Stimulated activated CD4-positive, alpha-beta T cell treated with anti-CD3 and anti-CD28 coated beads, Interleukin-4, amount 100 ng/mL, for 4 hours (primary cell): ENCODE results near the gene IQCE.
"Not testable (repeated sequence)": the region's sequence is repeated elsewhere in the genome, so short reads cannot be mapped to it uniquely, and the experiment has no call there.

Source experiments
- DNase-seq, 2 experiments: peaks; one replicate each; pipeline ENCODE4 v3.0.0-alpha.2; 2020

Gene IQCE

GRCh38 chr7:2532816-2533215, 26.0 kb upstream of the IQCE start:
- DNase-seq = not testable (repeated sequence)

GRCh38 chr7:2533566-2533965, 25.2 kb upstream of the IQCE start:
- not testable (repeated sequence) for DNase-seq

GRCh38 chr7:2534214-2534613, 24.6 kb upstream of the IQCE start:
- DNase-seq = not testable (repeated sequence)

GRCh38 chr7:2535872-2536627, 22.7 kb upstream of the IQCE start:
- DNase-seq = not testable (repeated sequence)

DNA sequence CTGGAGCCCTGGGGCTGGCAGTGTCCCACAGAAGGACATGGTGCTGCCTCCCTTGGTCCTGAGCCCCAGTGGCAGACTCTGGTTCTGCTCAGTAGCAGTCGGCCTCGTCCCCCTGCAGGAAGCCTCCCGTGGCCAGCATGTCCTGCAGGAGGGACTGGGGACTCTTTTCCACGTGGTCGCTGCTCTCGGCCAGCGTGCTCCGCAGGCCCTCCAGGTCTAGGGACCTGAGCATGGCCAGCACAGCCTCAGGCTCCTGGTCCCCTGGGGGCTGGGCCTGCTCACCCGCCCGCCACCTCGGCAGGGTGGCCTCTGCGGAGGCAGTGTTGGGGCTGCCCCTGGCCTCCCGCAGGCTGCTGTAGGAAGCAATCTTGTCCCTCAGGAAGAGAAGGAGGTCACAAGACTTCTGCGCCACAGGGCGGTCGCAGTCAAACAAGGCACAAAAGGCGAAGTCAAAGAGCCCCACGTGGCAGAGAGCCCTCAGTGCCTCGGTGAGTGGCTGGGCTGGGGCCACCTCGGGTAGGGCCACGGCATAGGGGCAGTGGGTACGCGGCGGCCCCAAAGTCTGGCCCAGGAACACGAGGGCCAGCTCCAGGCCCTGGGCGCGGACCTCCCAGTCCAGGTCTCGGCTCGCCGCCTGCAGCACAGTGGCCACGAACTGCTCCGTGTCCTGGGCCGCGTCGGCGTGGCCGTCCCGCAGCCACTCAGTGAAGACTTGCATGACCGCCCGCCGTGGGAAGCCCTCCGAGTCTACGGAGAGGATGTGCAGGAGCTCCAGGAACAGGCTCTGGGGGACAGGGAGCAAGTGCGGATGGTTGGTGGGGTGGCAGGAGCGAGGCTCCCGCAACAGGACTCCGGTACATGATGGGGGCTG, 20.6 kb upstream of the IQCE start:
- DNase-seq = no peak

DNA sequence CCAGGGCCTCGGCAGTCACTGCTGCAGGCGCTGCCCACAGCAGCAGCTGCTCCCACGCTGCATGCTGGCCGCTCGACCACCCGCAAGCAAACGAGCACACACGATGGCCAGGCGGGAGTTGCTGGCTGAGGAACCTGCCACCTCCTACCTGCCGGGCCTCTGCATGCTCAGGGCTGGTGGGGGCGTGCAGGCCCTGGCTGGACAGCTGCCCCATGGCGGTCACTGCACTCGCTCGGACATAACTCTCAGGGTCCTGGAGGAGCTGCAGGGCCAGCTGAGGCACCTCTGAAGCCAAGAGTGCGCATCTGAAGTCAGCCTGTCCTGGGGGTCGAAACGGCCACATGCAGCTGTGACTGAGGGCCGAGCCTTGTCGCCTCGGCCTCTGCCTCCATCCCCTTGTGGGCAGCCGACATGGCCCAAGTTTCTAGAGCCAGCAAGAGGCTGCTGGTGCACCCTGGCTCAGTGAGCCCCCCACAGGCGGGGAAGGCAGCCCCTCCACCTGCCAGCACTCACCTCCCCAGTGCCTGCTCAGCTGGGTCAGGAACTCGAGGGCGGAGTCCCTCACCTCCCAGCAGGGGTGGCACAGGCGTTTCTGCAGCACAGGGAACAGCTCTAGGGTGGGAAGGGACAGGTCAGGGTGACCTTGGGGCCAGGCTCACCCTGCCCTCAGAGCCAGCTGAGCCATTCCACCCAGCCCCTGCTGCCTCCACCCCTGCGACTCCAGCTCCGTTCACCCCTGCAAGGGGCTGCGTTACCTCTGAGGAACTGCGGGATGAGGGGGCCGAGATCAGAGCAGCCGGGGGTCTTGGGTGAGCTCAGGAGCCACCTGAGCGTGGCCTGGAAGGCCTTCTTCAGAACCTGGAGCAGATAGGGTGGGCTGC, 19.5 kb upstream of the IQCE start:
- no peak for DNase-seq

- DNase-seq = no peak
These were observed 18.6 kb upstream of the IQCE start for GRCh38 chr7:2540133-2540532.

DNA sequence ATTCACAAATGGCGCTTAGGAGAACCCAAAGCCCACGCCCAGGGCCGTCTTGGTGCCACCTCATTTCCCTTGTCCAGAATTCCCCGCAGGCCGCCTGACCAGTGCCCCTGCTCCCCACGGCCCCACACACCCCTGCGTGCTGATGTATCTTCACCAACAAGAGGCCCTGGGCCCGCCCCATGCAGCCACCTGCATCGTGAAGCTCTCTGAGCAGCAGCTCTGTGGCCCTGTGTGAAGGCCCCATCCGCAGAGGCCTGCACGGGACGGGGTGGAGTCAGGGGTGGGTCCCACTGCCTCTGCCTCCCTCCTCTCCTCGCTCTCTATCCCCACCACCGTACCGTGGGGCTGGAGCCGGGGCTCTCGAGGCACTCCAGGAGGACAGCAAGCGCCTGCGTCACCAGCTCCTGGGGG, 18.1 kb upstream of the IQCE start:
- DNase-seq = no peak

DNA sequence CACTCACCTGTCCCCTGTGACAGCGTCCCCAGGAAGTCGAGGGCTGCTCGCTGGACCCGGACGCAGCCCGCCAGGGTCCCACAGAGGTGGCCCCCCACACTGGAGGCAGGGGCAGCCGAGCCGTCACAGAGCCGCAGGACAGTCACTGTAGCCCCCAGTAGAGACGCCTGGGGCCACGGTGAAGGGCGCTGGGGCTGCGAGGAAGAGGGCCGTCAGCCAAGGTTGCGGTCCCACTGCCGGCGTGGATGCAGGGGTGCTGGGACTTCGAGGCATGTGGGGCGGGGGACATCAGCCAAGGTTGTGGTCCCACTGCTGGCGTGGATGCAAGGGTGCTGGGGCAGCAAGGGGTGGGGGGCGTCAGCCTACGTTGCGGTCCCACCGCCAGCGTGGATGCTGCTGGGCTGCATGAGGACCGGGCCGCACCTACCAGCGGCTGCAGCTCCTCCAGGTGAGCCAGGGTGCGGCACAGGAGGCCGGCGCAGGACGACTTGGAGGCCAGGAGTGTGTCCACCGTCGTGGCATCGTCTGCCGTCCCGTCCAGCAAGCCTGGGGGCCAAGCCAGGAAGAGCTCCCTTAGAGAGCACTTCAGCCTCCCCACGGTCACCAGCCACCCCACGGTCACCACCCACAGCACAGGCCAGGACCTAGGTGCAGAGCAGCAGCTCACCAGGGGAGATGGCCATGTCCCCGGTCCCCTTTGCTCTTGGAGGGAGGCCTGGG, 17.3 kb upstream of the IQCE start:
- no peak for DNase-seq

DNA sequence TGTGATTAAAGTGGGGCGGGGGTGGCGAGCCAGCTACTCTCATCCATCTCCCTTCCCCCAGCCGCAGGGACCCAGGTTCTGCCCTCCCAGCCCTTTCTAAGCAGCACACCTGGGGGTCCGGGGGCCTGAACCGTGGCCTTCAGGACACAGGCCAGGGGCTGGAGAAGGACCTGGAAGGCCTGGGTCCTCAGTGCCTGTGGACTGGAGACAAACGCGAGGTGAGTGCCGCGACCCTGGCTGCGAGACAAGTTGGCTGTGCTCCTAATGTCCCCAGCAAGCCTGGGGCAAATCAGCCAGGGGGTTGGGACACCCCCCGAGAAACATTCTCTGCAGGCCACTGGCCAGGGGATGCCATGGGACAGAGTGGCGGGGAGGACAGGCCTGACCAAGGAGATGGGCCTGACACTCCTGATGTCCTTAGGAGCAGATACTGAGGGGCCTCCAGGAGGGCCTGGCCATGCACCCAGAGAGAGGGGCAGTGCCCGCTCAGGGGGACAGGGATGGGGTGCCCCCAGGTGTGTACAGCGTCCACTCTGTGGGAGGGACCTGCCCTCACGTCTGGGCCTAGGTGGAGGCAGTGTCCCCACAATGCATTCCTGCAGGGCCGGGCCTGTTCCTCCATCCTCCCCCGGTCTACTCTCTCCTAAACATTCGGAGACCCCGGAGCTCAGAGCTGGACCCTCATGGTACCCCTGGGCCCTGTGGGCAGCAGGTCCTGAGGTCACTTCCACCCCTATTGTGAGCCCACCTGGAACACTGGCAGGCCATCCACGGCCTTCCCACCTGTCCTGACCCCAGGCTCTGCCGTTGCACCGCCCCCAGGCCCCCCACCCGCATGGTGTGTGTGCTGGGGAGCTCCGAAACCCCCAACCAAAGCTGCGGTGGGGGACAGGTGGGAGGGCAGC, 16.5 kb upstream of the IQCE start:
- DNase-seq = no peak

- DNase-seq = no peak
These were observed 15.6 kb upstream of the IQCE start for GRCh38 chr7:2542916-2543871.

GRCh38 chr7:2544541-2545188, 14.1 kb upstream of the IQCE start:
- no peak for DNase-seq

GRCh38 chr7:2545746-2546425, 12.9 kb upstream of the IQCE start:
- no peak for DNase-seq

DNA sequence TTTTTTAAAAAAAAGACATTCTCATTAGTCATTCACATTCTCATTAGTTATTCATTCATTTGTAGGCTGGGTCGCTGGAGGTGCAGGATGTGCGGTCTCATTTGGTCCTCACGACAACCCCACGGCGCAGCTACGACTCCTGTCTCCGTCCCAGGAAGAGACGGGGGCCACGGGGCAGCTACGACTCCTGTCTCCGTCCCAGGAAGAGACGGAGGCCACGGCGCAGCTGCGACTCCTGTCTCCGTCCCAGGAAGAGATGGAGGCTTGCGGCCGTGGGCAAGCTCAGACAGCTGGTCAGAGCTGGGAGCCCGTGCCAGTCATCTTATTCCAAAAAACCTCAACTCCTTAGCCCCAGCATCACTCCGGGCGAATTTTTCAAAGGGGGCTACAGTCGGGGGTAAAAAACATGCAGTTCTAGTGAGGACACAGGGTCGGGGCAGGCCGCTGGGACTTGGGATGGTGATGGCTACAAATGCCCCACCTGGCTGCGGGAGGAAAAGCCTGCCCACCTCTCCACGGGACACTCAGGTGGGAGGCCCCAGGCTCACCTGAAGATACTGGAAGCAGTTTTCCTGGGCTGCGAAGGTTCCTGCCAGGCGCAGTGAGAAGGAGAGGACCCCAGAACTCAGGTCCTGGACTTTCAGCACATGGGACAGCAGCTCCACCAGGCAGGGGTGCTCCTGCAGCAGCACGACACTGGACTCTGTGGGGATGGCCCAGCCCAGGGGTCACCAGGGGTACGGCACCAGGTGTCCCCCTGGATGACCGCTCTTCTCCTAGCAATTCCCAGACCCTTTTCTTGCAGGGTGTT, 11.8 kb upstream of the IQCE start:
- DNase-seq = no peak

- DNase-seq = no peak
These were observed 7.4 kb upstream of the IQCE start for GRCh38 chr7:2551418-2551817.

DNA sequence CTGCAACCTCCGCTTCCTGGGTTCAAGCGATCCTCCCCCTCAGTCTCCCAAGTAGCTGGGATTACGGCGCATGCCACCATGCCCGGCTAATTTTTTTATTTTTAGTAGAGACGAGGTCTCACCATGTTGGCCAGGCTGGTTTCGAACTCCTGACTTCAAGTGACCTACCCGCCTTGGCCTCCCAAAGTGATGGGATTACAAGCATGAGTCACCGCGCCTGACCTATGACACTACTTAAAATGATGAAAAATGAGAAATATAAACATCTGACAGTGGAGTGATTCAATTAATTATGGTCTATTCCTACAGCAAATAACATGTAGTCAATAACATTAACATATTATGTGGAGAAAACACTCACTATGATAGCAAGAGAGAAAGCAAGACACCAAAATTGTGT, 5.7 kb upstream of the IQCE start:
- DNase-seq = no peak

DNA sequence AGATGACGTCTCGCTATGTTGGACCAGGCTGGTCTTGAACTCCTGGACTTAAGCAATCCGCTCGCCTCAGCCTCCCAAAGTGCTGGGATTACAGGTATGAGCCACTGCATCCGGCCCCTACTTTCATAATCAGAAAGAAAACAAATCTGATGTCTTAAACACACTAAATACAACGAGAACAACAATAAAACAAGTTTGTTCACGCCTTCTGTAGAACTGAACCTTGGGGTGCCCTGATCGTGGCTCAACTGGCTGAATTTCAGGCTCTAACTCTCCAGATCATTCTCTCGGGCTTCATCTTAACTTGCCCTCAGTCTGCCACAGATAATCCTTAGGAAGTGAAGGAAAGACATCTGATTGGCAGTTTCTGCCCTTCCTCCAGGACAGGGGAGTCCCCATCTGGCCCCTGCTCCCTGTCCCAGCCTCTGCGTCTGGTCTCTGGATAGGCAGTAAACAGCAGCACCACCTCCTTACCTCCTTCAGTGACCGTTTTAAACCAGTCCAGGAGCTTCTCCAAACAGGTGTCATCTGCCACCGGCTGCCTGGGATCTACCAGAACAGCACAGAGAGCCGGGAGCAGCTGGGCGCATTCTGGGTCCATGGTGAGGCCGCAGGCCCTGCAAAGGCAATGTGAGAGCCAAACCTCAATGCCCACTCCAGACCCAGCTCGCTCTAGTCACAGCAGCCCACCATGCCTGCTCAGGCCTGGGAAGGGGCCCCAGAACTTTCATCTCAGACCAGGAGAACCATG, 4.8 kb upstream of the IQCE start:
- no peak for DNase-seq
